ENCODE results near the gene MYZAP. TPM values are rescaled to one million over a fixed set of nuclear protein-coding genes. Genes with fewer than 3 reads are reported as not detected.

Gene MYZAP
- total and polyA plus RNA-seq, 2 of the 4 experiments (the other 2 are of a cell fraction) = not detected

DNA sequence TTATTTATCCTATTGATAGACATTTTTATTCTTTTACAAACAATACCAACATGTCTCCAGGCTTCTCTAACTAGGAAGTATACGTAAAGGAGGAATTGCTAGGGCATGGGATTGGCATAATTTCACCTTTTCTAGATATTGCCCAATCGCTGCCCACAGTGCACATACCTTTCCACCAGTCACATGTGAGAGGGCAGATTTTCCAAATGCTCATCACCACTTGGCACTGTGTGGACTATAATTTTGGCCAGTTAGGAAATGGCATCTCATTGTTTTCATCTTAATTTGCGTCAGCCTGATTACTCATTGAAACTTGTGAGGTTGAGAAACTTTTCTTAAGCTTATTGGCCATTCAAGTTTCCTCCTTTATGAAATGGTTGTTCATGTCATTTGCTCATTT lies 57.4 kb downstream of the MYZAP start:
- ATAC-seq (ENCODE audit: low read depth) = no peak

More for the DNA sequence above, 57.4 kb downstream of the MYZAP start:
- Histone ChIP-seq H3K79me1 (ENCODE audit: low read depth in 1 of 2, low read length in 2 of 2) (no peaks in the 10 kb centered on the region), H3K4me1 (ENCODE audit: control insufficient read depth, insufficient read depth, low read length) (no peaks in the 10 kb centered on the region), H2AFZ (replicated peaks; ENCODE audit: low read length, poor library complexity) (no peak overlapping the region), H3K14ac (replicated peaks; ENCODE audit: low read depth, low read length) (no peak overlapping the region), H3K18ac (ENCODE audit: low read depth, low read length) (no peak overlapping the region), H4K8ac (ENCODE audit: low read depth in 2 of 2, low read length in 2 of 2) (no peak overlapping the region), H3K56ac (ENCODE audit: extremely low read depth, insufficient read depth, low read length) (no peak overlapping the region), H2AK5ac (ENCODE audit: low read depth, low read length) (no peak overlapping the region), H3K4me3 (ENCODE audit: insufficient read depth, low read depth, low read length) (no peak overlapping the region), H3K9me3 (ENCODE audit: control insufficient read depth, insufficient read depth, low read length) (no peaks in the 10 kb centered on the region), H2BK5ac (ENCODE audit: low read depth, low read length, poor library complexity, severe bottlenecking) (no peak overlapping the region), H2AK9ac (replicated peaks; ENCODE audit: low read depth, low read length, poor library complexity) (no peak overlapping the region), H3K36me3 (ENCODE audit: control insufficient read depth, insufficient read depth, low read length) (no peaks in the 10 kb centered on the region), H3K23ac (ENCODE audit: low read depth, low read length) (no peak overlapping the region), H3K9me1 (ENCODE audit: insufficient read depth, low read length) (no peaks in the 10 kb centered on the region), H3K27me3 (ENCODE audit: control insufficient read depth, insufficient read depth, low read length) (peaks cover 6% of the 10 kb centered on the region), H4K5ac (ENCODE audit: low read depth, low read length) (no peak overlapping the region), H2BK120ac (ENCODE audit: low read depth, low read length) (no peak overlapping the region), H2BK15ac (ENCODE audit: low read depth, low read length) (no peak overlapping the region), H4K91ac (ENCODE audit: insufficient read depth, low read depth, low read length) (no peak overlapping the region), H3K27ac (ENCODE audit: insufficient read depth, low read length) (no peak overlapping the region), H3K4ac (ENCODE audit: low read depth, low read length) (no peak overlapping the region), H4K20me1 (ENCODE audit: insufficient read depth, low read length) (no peaks in the 10 kb centered on the region), H3K9ac (ENCODE audit: low read depth, low read length) (no peak overlapping the region), H3K4me2 (ENCODE audit: low read depth, low read length) (no peak overlapping the region), H2BK20ac (ENCODE audit: low read depth, low read length) (no peak overlapping the region)
- dilution Hi-C loops (cut with HindIII; ENCODE audit: low sequenced_read_pairs, unreplicated experiment) = no loop called here
- WGBS, 2 experiments (ENCODE audit: extremely low coverage in 2 of 2, insufficient read length in 1 of 2) = no CpG with 5 or more reads among the region's 3 CpGs
- CTCF ChIA-PET = no interaction called here
- no peak for DNase-seq
- peak; percentile 60 for TF ChIP-seq CEBPB (IDR thresholded peaks at IDR 0.05; ENCODE audit: low read depth, low read length)
- no peak for TF ChIP-seq RCOR1 (IDR thresholded peaks at IDR 0.05; ENCODE audit: insufficient replicate concordance, low read length)
- intact Hi-C loops (cut with micrococcal nuclease) = no loop called here
- POLR2A ChIA-PET (ENCODE audit: unreplicated experiment) = no interaction called here
- BruUV-seq (replicated peaks) = no TSS peak
- in situ Hi-C loops (cut with MboI; ENCODE audit: low sequenced_read_pairs) = no loop called here
